Stimulated activated naive CD4-positive, alpha-beta T cell (primary cell): Measurements from ENCODE around the gene MFF.

Experiments
- DNase-seq, 6 experiments: peaks; one replicate each; lab custom pipeline; 2025; lab: John Stamatoyannopoulos, UW

The MFF gene

DNA sequence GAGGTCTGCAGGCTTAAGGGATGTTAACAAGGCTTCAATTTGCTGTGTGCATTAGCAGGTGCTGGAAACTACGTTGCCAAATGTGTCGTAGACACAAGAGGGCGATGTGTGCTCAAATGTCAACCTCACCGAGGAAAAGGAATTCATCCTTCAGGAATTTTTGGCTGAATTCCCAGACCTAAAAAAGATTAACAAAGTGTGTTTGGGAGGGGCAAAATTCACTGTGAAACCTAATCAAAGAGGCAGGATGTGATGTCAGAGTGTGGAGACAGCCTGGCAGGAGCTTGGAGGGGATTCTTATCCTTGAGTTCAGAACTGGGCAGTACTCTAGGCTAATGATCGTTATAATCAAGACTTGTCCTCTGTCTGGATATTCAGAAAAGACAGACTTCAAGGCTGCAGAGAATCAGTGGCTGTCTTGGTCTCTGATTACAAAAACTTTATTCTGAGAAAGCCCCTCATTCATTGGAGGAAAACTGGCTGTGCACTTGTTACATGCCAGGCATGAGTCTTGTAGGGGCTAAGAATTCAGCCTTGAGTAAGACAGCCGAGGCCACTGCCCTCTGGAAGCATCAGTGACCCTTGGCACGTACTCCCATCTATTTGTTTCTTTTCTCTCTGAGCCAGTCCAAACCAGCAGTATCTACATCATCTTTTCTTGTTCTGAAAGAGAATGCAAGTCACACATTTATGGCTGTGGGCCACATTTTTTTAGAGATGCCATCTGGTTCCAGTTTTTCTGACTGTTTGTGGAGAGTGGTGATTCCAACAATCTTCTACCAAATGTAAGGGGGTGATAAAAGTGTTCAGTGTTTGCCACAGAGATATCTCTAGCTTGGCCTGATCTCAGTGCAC lies 81.4 kb downstream of the MFF start:
- peak in 1 of 6 experiments; percentile 7 for DNase-seq
